A549 (cell line): ENCODE measurements around the gene KLHL22. TPM values are rescaled to one million over a fixed set of nuclear protein-coding genes. Genes with fewer than 3 reads are reported as not detected.

Experiments
- ATAC-seq, 2 experiments: fragments of 200-7000 bp in 1 of 2; fragments of >200 bp in 1 of 2; cut with Nextera tagmentation in 1 of 2; cut with Tn5 transposase in 1 of 2; 3 replicates each; pipeline versions ENCODE4 v1.8.0 to v1.9.1; 2018 to 2020; ENCODE audit warnings: mild to moderate bottlenecking in 1 of 2, moderate library complexity in 1 of 2
- CTCF ChIA-PET: fragments of 300-600 bp; sonication (Branson Sonifier 250); formaldehyde crosslinking; extraction: SDS; loops from one replicate; lab custom pipeline; 2021; ENCODE audit warnings: antibody characterized with exemption, inconsistent platforms; lab: Yijun Ruan, JAX
- POLR2A ChIA-PET: fragments of 350-600 bp; formaldehyde crosslinking; extraction: SDS; loops from one replicate; lab custom pipeline; 2021; ENCODE audit warnings: antibody characterized with exemption, inconsistent platforms; lab: Yijun Ruan, JAX
- DNase-seq, 2 experiments: peaks; one replicate each; pipeline versions ENCODE4 v3.0.0 to v3.0.0-alpha.2; 2011 to 2016; ENCODE audit warnings: low read depth in 1 of 2, low spot score in 1 of 2
- FAIRE-seq: peaks from 2 replicates; lab custom pipeline; 2011; peaks lifted over from hg19 to GRCh38; lab: Jason Lieb, UNC
- H3K27ac ChIP-seq, 2 experiments: fragments of >200 bp; sonication (Bioruptor Twin); formaldehyde crosslinking; 3 replicates each; pipeline ENCODE4 v1.5.1; 2016 to 2017
- H3K4me1 ChIP-seq: fragments of >200 bp; sonication (Bioruptor Twin); formaldehyde crosslinking; 3 replicates; pipeline ENCODE4 v1.6.1; 2016
- H3K4me2 ChIP-seq: fragments of >200 bp; sonication (Bioruptor Twin); formaldehyde crosslinking; 3 replicates; pipeline ENCODE4 v1.6.1; 2016
- H3K4me3 ChIP-seq: fragments of >200 bp; sonication (Bioruptor Twin); formaldehyde crosslinking; 3 replicates; pipeline ENCODE4 v1.5.1; 2016
- H3K9me3 ChIP-seq: fragments of >200 bp; sonication (Bioruptor Twin); formaldehyde crosslinking; 3 replicates; pipeline ENCODE4 v1.6.1; 2016
- BCL3 ChIP-seq: fragments of >200 bp; sonication (Bioruptor Twin); formaldehyde crosslinking; IDR thresholded peaks from 3 replicates; pipeline ENCODE4 v1.6.1; 2016
- CBX2 ChIP-seq: fragments of 200-600 bp; sonication (generic); IDR thresholded peaks from 2 replicates; pipeline ENCODE4 v1.6.1; 2016; ENCODE audit warnings: low read depth, mild to moderate bottlenecking, borderline replicate concordance
- CBX8 ChIP-seq: fragments of 200-600 bp; sonication (generic); IDR thresholded peaks from 2 replicates; pipeline ENCODE4 v1.6.1; 2016
- EHF ChIP-seq: fragments of 250-450 bp; sonication (Bioruptor Pico); IDR thresholded peaks from 2 replicates; pipeline ENCODE4 v1.5.0; 2020; ENCODE audit warnings: mild to moderate bottlenecking
- FOSL2 ChIP-seq, 2 experiments: fragments of 450-650 bp in 1 of 2; fragments of >200 bp in 1 of 2; sonication (Bioruptor Twin) in 1 of 2; formaldehyde crosslinking; IDR thresholded peaks; 2 replicates each; pipeline versions ENCODE4 v1.5.0 to v1.6.1; 2016 to 2020; ENCODE audit warnings: mild to moderate bottlenecking in 1 of 2, moderate library complexity in 1 of 2
- FOXS1 ChIP-seq: fragments of 250-450 bp; sonication (Bioruptor Pico); IDR thresholded peaks from 2 replicates; pipeline ENCODE4 v1.5.0; 2020; ENCODE audit warnings: mild to moderate bottlenecking, moderate library complexity
- GATA3 ChIP-seq: IDR thresholded peaks from 2 replicates; pipeline ENCODE4 v1.6.1; 2012; ENCODE audit warnings: borderline replicate concordance
- HDAC2 ChIP-seq: fragments of 200-600 bp; sonication (generic); IDR thresholded peaks from 2 replicates; pipeline ENCODE4 v1.6.1; 2016
- HEYL ChIP-seq: fragments of 250-450 bp; sonication (Bioruptor Pico); IDR thresholded peaks from 2 replicates; pipeline ENCODE4 v1.8.0; 2021; ENCODE audit warnings: mild to moderate bottlenecking, moderate library complexity
- HOXB13 ChIP-seq: fragments of 250-450 bp; sonication (Bioruptor Pico); IDR thresholded peaks from 2 replicates; pipeline ENCODE4 v1.5.0; 2020; ENCODE audit warnings: low read depth, mild to moderate bottlenecking, moderate library complexity
- JUNB ChIP-seq: fragments of >200 bp; sonication (Bioruptor Twin); formaldehyde crosslinking; IDR thresholded peaks from 2 replicates; pipeline ENCODE4 v1.6.1; 2016
- MAFK ChIP-seq: fragments of 450-650 bp; IDR thresholded peaks from 2 replicates; pipeline ENCODE4 v1.6.1; 2014; ENCODE audit not compliant: partially characterized antibody
- MAX ChIP-seq: IDR thresholded peaks from 2 replicates; pipeline ENCODE4 v1.6.1; 2012
- PHF8 ChIP-seq: fragments of 200-600 bp; sonication (generic); IDR thresholded peaks from 2 replicates; pipeline ENCODE4 v1.6.1; 2016; ENCODE audit warnings: low read depth, mild to moderate bottlenecking, antibody characterized with exemption, moderate library complexity, borderline replicate concordance
- POLR2AphosphoS2 ChIP-seq: conservative IDR thresholded peaks from 2 replicates; pipeline ENCODE4 v1.6.1; 2012; ENCODE audit warnings: low read length, improper control_type of control experiment, inconsistent platforms
- RARB ChIP-seq: fragments of 250-450 bp; sonication (Bioruptor Pico); IDR thresholded peaks from 2 replicates; pipeline ENCODE4 v1.8.0; 2021; ENCODE audit warnings: mild to moderate bottlenecking, moderate library complexity
- RCOR1 ChIP-seq: fragments of 150-350 bp; IDR thresholded peaks from 2 replicates; pipeline ENCODE4 v1.6.1; 2014; ENCODE audit warnings: antibody characterized with exemption, low read length, low read depth
- SMC3 ChIP-seq: fragments of >200 bp; sonication (Bioruptor Twin); formaldehyde crosslinking; IDR thresholded peaks from 3 replicates; pipeline ENCODE4 v1.6.1; 2018; ENCODE audit warnings: inconsistent platforms
- SREBF2 ChIP-seq: fragments of 450-650 bp; IDR thresholded peaks from 2 replicates; pipeline ENCODE4 v1.6.1; 2014; ENCODE audit warnings: mild to moderate bottlenecking, moderate library complexity
- TFCP2L1 ChIP-seq: fragments of 250-450 bp; sonication (Bioruptor Pico); IDR thresholded peaks from 2 replicates; pipeline ENCODE4 v1.5.0; 2021; ENCODE audit warnings: mild to moderate bottlenecking
- ZC3H11A ChIP-seq: fragments of 450-650 bp; IDR thresholded peaks from 2 replicates; pipeline ENCODE4 v1.6.1; 2014; ENCODE audit warnings: antibody characterized with exemption, mild to moderate bottlenecking
- ZFP36 ChIP-seq: fragments of 450-650 bp; IDR thresholded peaks from 2 replicates; pipeline ENCODE4 v1.6.1; 2014; ENCODE audit warnings: borderline replicate concordance; ENCODE audit not compliant: partially characterized antibody
- WGBS: methylation state at CpG from one replicate; pipeline ENCODE4 v1.1.6; 2017; ENCODE audit errors: missing lambda C conversion rate; 5-methylcytosine and 5-hydroxymethylcytosine counted together
- polyA plus RNA-seq, 4 experiments: library from polyadenylated mRNA; depleted of rRNA in 3 of 4; stranded (reverse); fragments of >200 nt; fragmentation: RNase III in 1 of 4; extraction: RNeasy Plus Mini Kit Qiagen cat#74134 plus additional on column Dnase treatment in 1 of 4; gene quantifications; 2 replicates in 3 of 4; 3 replicates in 1 of 4; pipeline ENCODE4 v1.2.3, GENCODE V29; 2011 to 2017
- TF ChIP-seq, protein P1 (sequence below): IDR thresholded peaks from 2 replicates; pipeline ENCODE4 v1.6.1; 2012; ENCODE audit warnings: low read depth, borderline replicate concordance

The KLHL22 gene
- polyA plus RNA-seq, 2 of the 4 experiments (the other 2 are of a cell fraction): 11.7 TPM

DNA sequence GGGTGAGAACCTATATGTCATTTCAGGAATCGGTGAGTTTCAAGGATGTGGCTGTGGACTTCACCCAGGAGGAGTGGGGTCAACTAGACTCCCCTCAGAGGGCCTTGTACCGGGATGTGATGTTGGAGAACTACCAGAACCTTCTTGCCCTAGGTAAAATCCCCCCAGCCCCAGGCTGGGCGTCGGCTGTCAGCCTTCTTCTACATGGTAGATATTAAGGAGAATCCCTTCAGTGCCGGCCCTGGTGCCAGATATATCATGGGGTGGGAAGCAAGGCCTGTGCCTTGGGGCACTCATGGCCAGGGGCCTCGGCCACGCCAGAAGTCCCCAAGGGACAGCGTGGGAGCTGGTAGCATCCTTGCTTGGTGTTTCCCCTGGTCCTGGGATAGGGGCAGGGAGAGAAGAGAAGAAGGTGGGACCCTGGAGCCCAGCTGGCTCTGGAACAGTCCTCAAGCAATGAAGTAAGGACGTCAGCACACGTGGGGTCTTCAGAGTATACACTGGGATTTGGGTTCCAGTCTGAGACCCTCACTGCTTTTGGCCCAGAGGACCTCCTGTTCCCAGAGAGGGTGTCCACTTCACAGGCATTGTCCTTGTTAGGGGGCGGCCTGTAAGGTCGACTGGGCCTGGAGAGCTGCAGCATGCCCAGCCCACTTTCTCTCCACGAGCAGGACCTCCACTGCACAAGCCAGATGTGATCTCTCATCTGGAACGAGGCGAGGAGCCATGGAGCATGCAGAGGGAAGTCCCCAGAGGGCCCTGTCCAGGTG lies 94.8 kb downstream of the KLHL22 start:
- no peak for TF ChIP-seq CBX8
- no peak for TF ChIP-seq GATA3
- no peak for TF ChIP-seq BCL3
- no peak for TF ChIP-seq TFCP2L1
- TF ChIP-seq FOSL2 (IDR thresholded peaks at IDR 0.05): no peak
- no peak for TF ChIP-seq FOSL2 (CRISPR knock-in tag; IDR thresholded peaks at IDR 0.05)
- no peak for TF ChIP-seq RCOR1
- TF ChIP-seq POLR2AphosphoS2: no peak
- TF ChIP-seq HEYL: no peak
- no peak for TF ChIP-seq MAFK
- no peak for TF ChIP-seq HOXB13
- no peak for TF ChIP-seq EHF (CRISPR knock-in tag)
- WGBS: 93% methylated on average over 9 of the region's 15 CpGs
- ChIA-PET POLR2A (no interaction called here), CTCF (interaction anchor here (0.9 kb wide), 1 partner anchor 9 kb away, joined by 3 read pairs; no protein-coding TSS in a partner anchor)
- H3K4me1 ChIP-seq: no peaks in the 10 kb centered on the region
- ATAC-seq (no peak), FAIRE-seq (no peak), DNase-seq (no peak)
- no peak overlapping the region for H3K27ac ChIP-seq
- no peak overlapping the region for H3K4me2 ChIP-seq
- H3K9me3 ChIP-seq: no peaks in the 10 kb centered on the region
- H3K4me3 ChIP-seq: no peak overlapping the region

DNA sequence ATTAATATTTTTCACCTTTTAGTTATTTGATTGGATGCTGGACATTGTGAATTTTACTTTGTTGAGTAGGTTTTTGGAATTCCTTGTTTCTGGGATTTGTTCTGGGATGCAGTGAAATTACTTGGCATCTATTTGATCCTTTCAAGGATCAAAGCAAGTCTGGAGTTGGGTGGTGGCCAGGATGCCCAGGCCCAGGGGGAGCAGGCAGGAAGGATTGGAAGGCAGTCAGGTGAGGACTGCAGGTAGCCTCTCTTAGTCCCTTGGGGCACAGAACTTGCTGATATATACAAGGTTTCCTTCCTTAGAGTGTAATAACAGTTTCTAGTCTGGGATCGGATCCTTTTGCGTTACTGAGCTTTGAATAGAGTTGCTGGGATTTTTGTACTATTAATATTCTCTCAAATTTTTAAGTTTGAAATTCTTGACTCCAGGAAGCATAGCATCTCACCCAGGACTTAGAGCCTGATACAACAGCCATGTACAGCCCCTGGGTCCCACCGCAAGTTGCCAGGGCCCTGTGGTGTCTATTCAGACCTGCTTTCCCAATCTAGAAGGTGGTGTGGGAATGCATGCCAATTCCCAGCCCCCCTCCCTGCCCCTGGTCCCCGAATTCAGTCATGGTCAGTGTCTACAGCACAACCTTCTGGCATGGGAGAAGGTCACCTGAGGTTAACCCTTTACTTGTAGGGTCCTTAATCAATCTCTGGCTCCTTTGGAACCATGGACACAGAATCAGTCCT lies 95.6 kb downstream of the KLHL22 start:
- H3K9me3 ChIP-seq: no peaks in the 10 kb centered on the region
- no peak for FAIRE-seq
- no peak overlapping the region for H3K27ac ChIP-seq
- peaks cover 4% of the 10 kb centered on the region; the same call in 2 of the 3 replicates for H3K4me1 ChIP-seq
- WGBS: 73% methylated on average over 3 of the region's 4 CpGs
- ATAC-seq: no peak
- H3K4me3 ChIP-seq: no peak overlapping the region
- no peak for DNase-seq
- CTCF ChIA-PET: no interaction called here
- POLR2A ChIA-PET: no interaction called here
- TF ChIP-seq RARB (CRISPR knock-in tag): no peak
- TF ChIP-seq JUNB: no peak
- TF ChIP-seq MAFK: no peak
- TF ChIP-seq, protein P1, sequence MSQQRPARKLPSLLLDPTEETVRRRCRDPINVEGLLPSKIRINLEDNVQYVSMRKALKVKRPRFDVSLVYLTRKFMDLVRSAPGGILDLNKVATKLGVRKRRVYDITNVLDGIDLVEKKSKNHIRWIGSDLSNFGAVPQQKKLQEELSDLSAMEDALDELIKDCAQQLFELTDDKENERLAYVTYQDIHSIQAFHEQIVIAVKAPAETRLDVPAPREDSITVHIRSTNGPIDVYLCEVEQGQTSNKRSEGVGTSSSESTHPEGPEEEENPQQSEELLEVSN: no peak
- TF ChIP-seq SREBF2: no peak
- no peak for TF ChIP-seq GATA3
- TF ChIP-seq TFCP2L1: no peak
- TF ChIP-seq HDAC2: no peak
- TF ChIP-seq ZFP36: no peak
- no peak for TF ChIP-seq PHF8
- TF ChIP-seq CBX2: no peak
- no peak for TF ChIP-seq ZC3H11A
- TF ChIP-seq FOXS1 (CRISPR knock-in tag): no peak
- TF ChIP-seq BCL3: no peak
- no peak overlapping the region for H3K4me2 ChIP-seq

DNA sequence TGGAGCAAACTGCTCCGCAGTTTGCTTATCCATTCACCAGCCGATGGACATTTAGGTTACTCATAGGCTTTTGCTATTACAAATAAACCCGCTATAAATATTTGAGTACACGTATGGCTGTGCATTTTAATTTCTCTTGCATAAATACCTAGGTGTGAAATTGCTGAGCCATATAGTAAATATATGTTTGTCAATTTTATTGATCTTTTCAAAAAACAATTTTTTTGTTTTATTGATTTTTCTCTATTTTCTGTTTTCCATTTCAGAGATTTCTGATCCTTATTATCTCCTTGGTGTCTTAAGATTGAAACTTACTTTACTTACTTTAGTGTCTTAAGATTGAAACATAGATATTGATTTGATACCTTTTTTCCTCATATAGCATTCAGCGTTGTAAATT lies 97.2 kb downstream of the KLHL22 start:
- H3K4me1 ChIP-seq: peaks cover 7% of the 10 kb centered on the region; the same call in 2 of the 3 replicates
- 89% methylated on average over 5 of the region's 5 CpGs for WGBS
- CTCF ChIA-PET: no interaction called here
- TF ChIP-seq HDAC2: no peak
- no peak for TF ChIP-seq SMC3
- no peak for TF ChIP-seq MAX
- no peak overlapping the region for H3K4me2 ChIP-seq
- no peak overlapping the region for H3K4me3 ChIP-seq
- POLR2A ChIA-PET: no interaction called here
- H3K27ac ChIP-seq: no peak overlapping the region
- FAIRE-seq (no peak), DNase-seq (no peak), ATAC-seq (no peak)
- H3K9me3 ChIP-seq: no peaks in the 10 kb centered on the region
